ENCODE measurements around the gene TEPSIN.

The TEPSIN gene

DNA sequence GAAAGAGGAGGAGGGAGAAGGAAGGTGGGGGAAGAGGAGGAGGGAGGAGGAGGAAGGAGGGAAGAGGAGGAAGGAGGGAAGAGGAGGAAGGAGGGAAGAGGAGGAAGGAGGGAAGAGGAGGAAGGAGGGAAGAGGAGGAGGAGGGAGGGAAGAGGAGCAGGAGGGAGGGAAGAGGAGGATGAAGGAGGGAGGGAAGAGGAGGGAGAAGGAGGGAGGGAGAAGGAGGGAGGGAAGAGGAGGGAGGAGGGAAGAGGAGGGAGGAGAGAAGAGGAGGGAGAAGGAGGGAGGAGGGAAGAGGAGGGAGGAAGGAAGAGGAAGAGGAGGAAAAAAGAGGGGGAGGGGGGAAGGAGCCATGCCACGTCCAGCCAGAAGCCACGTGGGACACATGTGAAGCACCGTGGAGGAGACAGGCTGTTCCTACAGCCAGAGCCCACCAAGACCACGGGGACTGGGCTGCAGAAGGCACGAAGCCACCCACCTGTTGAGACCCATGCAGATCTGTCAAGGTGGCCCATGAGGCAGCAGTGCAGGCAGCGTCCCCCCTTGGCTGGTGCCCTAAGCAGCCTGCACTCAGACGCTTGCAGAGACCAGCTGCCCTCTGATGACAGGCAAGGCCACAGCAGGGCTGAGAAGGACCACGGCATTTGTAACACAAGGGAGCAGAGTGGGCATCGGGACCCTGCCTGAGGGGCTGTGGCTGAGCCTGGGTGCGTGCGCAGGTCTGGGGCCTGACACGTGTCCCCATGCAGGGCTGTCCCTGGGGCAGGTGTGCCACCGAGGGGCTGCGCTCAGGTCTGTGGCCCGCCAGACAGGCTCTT is 10.6 kb upstream of the TEPSIN start:
- no peak for FAIRE-seq

DNA sequence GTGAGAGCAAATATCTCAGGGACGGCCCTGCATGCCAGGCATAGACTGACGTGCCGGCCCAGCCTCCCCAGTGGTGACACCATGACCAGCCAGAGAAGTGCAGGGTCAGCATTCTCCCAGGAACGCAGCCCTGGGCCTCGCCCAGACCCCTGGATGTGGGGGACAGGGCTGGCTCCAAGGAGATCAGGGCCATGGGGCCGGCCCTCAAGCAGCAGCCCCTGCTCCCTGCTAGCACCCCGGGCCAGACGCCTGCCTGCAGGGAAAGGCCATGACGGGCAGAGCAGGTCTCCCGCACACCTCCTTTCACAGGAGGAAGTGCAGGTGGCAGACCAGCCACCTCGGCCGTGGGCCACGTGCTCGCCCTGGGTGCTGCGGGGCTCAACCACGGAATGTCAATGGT is 9.8 kb upstream of the TEPSIN start:
- no peak for FAIRE-seq

DNA sequence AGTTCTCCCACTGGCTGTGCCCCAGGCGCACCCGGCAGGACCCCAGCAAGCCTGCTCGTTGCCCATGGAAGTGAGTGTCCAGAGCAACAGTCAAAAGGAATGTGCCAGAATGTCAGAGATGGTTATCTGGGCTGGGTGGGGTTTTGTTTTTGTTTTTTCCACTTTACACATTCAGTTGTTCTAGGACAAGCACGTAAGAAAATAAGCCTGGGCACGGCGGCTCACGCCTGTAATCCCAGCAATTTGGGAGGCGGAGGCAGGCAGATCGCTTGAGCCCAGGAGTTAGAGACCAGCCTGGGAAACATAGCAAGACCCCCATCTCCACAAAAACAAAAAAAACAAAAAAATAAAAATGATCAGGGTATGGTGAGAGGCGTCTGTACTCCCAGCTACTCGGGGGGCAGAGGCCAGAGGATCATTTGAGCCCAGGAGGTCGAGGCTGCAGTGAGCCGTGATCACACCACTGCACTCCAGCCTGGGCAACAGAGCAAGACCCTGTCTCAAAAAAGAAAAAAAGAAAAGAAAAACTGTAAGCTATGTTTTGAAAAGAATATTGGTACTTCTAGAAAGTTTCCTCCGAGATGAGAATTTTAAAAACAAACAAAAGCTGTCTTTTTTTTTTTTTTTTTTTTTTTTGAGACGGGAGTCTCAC is 8.6 kb upstream of the TEPSIN start:
- no peak for FAIRE-seq

DNA sequence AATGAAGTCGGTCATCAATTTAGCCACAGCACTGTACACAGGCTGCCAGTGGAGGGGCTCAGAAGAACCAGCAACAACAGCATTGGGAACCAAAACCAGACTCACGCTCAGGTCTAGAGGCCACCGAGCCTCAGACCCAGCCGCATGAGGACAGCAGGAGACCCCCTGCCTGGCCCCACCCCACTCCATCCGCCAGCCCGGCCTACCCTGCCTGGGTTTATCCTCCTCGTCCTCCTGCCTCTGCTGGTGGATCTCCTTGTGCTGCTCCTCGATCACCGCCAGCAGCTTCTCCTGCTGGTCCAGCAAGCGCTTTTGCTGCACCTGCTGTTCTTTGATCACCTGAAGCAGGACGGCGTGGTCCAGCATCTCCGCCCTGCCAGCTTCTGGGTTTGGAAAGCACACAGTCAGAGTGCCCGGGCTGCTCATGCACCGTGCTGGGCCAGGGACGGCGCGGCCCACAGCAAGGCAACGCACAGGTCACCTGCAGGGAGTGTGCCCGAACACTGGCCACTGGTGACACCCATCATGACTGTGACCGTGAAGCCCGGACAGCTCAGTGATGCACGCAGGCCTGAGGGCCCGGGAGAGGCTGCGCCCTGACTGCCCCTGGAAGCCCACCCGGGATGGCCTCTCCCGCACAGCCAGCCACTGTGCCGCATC is 8.0 kb upstream of the TEPSIN start:
- FAIRE-seq: no peak

DNA sequence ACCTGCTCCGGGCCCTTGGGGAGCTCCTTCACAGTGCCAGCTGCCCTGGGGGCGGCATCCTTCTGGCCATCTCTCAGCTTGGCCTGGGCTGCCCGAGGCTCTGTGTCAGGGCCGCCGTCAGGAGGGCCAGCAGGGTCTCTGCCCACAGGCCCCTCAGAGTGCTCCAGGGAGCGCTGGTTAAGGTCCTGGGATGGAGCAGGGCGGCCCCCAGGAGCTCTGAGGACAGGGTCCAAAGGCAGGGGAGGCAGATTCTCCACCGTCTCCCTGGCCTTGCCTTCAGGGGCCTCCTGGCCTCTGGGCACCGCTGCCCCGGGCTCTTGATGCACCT is 7.5 kb upstream of the TEPSIN start:
- no peak for FAIRE-seq

DNA sequence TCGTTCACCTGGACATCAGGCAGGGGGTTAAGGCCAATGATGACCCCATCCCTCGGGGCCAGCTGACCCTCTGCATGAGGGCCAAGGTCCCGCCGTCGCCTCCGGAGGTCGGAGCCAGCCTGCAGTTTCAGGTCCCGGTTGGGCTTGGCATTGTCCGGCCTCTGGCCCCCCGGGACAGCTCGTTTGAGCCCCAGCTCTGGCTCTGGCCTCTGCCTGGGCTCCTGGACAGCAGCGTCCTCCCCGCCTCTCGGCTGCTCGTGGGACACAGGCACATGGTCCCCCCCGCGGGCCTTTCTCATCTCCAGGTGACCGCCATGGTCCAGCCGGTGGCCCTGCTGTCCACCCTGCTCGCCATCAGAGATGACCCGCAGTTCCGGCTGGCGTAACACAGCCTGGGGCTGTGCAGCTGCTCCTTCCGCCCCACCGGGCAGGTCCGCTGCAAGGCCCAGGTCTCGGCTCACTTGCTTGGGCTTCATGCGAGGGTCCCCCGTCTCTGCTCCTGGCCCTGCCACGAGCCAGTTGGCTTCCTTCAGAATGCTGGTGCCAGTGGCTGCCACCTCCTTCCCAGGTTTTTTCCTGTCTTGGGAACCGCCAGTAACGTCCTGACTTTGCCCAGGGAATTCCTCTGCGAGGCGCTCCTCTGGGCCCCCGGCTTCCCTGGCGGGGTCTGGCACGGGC is 6.9 kb upstream of the TEPSIN start:
- no peak for FAIRE-seq

DNA sequence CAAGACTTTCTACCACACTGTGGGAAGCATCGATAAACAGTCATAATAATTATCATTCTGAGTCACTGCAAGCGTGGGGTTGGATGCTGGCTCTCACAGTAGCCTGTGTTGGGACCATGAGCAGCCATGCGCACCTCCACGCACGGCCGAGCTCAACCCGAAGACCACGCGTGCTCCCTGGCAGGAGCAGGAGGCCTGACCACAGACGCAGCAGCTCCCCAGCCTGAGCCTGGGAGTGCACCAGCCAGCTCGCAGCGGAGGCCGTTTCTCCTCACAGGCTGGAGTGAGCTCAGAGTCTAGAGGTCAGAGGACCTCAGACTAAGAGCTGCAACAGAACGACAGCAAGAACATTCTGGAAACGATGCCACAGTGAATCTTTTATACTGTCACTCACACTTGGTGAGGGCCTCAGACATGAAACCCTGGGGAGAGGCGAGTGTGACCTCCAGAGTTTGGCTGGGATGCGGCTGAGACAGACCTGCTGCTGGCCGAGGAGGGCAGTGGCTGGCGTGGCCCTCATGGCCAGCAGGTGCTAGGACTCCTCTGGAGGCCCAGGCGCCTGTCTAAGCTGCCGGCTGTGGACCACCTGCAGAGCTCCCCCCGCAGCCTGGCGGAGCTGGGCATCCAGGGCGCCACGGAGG is 6.3 kb upstream of the TEPSIN start:
- no peak for FAIRE-seq

DNA sequence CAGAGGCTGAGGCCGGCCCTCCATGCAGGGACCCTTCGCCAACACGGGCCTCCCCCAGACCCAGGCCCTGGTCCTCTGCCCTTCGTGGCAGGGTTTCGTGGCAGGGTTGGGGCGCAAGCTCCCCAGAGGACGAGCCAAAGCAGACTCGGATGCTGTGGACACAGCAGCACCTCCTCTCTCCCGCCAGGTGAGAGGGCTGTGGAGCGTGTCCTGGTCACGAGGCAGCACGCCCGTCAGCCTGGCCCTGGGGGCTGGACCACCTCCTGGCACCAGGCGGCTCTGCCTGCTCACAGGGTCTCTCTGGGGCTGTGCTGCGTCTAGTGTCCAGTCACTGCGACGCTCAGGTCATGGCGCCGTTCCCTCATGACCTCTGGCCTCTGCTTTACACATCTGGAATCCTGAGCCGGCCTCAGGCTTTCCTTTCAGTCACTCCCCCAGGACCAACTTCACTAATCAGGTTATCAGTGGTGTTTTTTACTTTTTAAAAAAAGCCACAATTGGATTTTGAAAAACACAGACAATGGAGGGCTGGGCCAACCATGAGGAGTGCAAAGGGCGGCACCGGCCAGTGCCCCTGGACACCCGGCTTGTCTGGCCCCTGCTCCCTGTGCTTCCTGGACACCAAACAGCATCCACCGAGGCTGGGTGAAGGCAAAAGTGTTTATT is 5.6 kb upstream of the TEPSIN start:
- FAIRE-seq: no peak

DNA sequence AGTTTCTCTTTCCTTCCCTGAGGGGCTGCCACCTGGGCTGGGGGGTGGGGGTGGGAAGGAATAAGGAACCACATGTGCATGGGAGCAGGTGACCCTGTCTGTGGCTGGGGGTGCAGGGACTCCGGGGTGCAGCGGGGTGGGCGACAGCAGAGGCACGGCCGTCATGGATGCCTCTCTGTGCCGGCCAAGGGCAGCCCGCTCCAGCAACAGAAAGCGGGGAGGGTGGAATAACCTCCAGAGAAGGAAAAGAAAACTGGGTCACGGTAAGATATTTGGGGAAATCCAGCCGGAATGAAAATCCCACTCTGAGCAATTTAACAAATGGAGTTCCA is 4.4 kb upstream of the TEPSIN start:
- no peak for FAIRE-seq

DNA sequence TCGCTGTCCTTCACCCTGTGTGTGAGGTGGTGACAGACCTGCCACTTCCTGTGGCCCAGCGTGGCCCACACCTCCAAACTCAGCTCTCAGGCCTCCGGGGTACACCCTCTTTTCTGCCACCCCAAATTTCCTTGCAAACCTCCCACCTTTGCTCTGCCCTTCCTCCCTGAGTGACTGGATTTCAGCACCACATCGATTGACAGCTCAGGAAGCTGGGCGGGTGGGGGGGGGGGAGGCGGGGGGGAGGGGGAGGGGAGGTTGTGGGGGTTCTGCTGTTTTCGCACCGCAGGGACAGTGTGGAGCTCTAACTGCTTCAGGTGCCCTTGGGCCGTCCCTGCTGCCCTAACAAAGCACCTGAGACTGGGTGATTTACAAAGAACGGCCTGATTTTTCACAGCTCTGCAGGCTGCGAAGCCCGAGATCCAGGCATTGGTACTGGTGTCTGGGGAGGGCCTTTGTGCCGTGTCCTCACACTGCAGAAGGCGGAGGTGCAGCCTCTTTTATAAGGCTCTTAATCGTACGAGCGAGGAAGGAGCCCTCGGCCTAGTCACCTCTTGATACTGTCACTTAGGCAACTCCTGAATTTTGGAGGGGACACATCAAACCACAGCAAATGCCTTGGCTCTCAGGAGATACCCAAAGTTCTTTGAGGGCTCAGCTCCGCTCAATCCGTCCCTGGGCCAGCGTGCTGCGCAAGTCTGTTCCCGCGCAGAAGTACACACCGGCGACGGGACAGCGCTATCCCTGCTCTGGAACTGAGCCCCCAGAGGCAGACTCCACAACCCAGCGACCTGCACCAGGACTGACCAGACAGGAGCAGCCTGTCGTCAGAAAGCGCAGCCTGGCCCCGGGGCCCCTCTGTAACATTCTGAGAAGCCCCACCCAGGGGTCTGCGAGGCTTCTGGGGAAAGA is 3.8 kb upstream of the TEPSIN start:
- no peak for FAIRE-seq

DNA sequence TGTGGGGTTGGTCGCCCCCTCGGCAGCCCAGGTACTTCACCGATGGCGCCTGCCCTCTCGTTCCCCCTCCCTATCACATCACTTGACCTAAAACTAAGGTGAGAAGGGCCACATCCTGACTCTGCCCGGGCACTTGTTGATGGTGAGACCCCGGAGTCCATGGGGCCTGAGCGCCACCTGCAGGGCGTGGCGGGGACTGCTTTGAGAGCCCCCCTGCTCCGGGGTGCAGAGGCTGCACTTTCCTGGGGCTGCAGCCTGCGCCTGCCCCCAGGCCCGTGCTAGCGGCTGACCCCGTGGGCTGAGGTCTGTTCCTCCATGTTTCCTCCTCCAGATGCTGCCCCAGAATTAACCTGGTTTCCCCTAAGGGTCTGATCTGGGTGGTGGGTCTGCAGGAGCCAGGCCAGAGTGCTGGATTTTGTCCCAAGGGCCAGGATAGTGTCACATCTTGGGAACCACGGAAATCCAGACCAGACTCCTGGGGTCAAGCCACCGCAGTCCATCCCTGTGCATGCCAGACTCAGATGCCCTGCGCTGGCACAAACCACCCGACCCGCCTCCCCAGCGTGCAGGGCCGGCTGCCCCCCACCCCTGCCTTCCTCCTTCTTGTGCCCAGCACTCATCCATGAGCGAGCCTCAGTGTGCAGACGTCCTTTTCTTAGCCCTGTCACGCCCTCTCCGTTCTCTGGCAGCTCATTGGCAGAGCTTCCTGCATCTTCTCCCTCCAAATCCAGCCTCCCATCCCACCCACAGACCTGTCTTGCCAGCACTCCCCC is 3.0 kb upstream of the TEPSIN start:
- no peak for FAIRE-seq

DNA sequence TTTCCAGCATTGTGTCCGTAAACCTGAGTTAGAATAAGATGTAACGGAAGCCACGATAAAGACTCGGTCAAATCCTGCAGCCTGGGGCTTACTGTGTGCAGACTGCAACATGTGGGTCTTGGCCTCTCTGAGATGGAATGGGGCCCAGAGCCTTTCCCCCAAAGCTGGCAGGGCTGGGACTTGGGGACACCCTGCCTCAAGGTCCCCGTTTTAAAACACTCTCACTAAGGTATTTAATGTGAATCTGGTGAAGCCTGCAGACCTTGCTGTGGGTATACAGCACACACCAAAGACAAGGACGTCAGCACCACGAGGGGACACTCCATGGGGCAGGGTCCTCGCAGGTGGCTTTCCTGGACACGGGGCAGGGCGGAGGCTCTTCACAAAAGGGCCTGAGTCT is 2.3 kb upstream of the TEPSIN start:
- FAIRE-seq: no peak

DNA sequence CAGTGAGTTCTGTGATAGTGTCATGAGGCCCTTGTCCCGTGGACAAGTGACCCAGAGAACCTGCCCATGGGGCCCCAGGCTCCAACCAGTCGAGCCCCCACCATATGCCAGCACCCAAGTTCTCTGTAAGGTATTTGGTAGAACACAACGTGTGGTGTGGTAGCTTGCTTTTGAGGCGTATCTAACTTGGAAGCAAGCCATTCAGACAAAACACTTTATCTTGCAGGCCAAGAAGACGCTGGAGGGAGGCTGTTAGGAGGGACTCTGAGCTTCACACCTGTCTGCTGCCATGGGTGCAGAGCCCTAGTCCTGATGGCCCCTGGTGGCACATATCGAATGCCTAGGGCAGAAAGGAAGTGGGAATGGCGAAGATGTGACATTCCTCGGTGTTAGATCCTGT is 1.9 kb upstream of the TEPSIN start:
- FAIRE-seq: no peak

DNA sequence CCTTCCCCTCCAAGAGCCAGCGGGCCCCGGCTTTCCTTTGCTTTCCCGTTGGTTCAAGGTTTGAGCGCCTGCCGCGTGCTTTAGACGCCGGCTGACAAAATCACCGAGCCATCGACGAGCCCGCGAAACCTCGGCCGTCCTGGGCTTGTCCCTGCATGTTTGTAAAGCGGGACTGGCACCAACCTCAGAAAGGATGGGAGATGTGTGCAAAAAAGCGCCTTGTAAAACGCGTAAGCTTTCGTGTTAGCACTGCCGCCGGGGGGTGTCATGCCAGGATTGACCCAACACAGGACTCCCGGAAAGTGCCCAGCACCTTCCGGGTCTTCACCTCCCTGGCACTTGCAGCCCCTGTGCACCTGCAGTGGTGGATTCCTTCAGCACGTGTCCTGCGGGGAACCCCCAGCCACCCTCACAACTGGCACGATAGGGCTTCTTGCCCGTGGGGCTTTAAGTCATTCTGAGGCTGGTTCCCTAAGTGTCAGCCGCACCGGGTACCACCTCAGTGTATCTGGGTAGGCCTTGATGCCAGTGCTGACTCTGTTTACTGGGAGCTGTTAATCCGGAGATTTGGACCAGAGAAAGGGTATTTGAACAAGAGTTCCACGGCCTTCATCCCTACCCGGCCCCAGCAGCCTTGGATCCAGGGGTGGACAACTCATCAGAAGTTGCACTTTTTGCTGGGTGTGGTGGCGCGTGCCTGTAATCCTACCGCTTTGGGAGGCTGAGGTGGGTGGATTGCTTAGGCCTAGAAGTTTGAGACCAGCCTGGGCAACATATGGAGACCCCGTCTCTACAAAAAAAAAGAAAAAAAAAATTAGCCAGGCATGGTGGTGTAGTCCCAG is 1.1 kb upstream of the TEPSIN start:
- FAIRE-seq: no peak

DNA sequence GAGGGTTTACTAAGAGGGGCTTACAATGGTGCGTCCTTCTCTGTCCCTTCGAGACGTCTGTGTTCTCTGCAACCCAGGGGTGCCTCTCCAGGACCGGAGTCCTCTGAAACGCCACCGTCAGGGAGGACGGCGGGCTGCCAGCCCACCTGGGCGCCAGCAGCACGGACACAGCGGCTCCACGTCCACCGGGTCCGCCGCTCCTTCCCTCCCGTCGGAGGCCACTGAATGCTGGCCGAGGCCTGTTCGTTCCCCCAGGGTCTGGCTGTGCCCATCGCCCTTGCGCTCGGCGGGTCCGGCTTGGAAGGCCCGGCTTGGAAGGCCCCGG is 403 bp downstream of the TEPSIN start:
- no peak for FAIRE-seq

DNA sequence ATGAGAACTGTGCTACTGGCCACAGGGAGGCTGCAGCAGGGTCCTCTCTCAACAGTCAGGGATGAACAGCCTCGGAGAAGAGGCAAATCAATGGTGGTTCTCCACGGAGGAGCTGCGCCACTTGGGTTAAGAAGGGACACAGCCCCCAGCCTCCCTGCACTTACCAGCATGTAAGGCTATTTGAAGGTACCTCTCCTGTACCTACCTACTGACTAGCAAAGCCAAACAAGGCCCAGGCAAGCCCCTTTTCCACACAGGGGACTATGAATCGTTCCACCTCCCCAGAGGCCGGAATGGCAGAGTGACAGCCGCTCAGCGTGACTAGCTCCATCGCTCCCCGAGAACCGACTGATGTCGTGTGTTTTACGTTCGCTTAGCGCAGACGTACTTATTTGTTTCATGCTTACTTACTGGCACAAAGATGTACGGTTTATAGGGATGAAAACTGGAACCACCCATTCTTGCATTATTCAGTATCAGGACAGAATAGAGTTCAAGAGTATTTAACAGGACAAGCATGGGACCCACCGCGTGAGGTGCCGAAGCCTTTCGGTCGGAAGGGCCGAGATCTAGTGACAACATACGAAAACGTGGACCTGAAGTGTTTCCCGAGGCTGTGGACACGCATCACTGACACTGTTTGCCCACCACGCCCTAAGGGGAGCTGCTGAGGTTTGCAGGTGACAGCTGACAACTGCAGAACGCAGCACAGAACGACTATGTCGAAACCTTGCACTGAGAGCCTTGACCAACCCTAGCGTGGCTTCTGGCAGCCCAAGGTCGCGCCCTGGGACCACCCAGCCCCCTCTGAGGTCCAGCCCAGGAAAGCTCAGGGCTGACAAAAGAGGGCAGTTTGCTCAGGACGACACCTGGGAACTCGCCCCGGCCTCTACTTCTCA is 1.0 kb downstream of the TEPSIN start:
- FAIRE-seq: no peak

DNA sequence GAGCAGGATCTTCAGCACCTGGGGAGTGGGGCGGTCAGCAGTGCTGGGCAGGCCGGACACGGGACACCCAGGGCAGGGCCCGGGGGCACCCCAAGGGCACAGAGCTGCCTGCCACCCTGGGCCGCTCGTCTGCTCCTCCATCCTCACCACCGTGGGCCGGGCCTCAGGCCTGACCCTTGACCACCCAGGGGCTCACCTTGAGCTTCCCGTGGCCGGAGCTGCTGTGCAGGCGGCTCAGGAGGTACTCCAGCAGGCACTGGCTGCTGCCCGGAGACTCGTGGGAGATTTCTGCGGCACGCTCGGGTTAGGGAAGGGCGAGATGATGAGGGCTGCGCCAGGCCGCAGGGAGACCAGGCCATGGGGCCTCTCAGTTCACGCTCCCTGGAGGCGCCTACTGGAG is 2.1 kb downstream of the TEPSIN start:
- no peak for FAIRE-seq

DNA sequence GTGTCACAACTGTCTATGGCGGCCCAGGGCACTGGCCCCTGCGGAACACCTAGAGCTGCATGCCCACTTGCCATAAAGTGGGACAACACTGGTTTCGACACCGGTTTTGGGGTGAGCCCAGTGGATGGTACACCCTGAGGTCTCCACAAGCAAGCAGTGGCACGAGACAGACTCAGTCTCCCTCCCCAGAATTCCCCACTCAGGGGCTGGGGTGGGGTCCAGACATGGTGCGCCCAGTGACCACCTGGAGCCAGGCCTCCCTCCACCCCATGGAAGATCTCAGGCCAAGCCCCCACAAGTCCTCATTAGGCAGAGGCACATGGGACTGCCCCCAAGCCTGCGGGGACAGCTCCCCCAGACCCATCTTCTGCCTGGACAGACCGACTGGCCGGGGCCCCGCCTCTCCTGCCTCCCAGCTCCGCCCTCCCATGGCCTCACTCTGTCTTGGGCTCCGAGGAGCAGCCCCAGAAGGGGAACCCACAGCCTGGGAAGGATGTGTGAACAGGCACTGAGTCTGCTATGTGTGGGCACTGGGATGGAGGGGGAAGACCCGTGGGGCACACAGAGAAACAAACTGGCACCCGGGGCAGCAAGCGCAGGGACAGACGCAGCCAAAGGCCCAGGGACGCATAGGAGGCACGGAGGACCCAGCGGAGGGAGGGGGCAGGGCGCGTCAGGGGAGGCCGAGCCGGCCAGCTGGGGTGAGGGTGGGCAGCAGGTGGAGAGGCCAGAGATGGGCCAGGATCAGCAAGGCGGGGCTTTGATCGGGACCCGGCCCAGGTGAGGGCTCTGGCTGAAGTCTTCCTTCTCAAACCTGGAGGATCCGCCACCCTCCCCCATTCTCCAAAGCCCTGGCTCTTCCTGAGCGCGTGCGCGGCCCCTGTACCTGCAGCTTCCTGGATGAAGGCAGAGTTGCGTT is 2.8 kb downstream of the TEPSIN start:
- FAIRE-seq: no peak
